K562 (cell line): ENCODE measurements around the gene YTHDC2. TPM values are rescaled to one million over a fixed set of nuclear protein-coding genes. Genes with fewer than 3 reads are reported as not detected.

Experiments used
- ATAC-seq: fragments of 200-7000 bp; cut with Tn5 transposase; 3 replicates; pipeline ENCODE4 v1.9.1; 2020; ENCODE audit warnings: moderate library complexity
- BruUV-seq: library from RNA; stranded (reverse); fragments of 400-500 nt; replicated peaks from 2 replicates; lab custom pipeline; 2021; lab: Mats Ljungman, UMichigan
- CTCF ChIA-PET: fragments of 300-600 bp; formaldehyde crosslinking; extraction: SDS; loops from one replicate; lab custom pipeline; 2021; ENCODE audit warnings: low intra/inter-chr PET ratio; lab: Yijun Ruan, JAX
- POLR2A ChIA-PET: fragments of 300-600, 350-650 bp; sonication (Branson Sonifier 250); formaldehyde crosslinking; extraction: SDS; loops from one replicate; lab custom pipeline; 2021; ENCODE audit warnings: antibody characterized with exemption, inconsistent platforms; lab: Yijun Ruan, JAX
- DNase-seq, 4 experiments: peaks; one replicate each; pipeline versions ENCODE4 v3.0.0 to v3.0.0-alpha.2; 2011 to 2018; ENCODE audit warnings: low spot score in 3 of 4, mixed read lengths in 3 of 4; ENCODE audit errors: extremely low read depth in 1 of 4
- FAIRE-seq: peaks from 2 replicates; lab custom pipeline; 2011; peaks lifted over from hg19 to GRCh38; lab: Jason Lieb, UNC
- H2AFZ ChIP-seq: 2 replicates; pipeline ENCODE4 v1.6.0; 2011; ENCODE audit warnings: low read depth, low read length, control low read depth, inconsistent platforms
- H3K27ac ChIP-seq: fragments of 200-600 bp; 3 replicates; pipeline ENCODE4 v1.8.0; 2011; ENCODE audit warnings: low read depth, mild to moderate bottlenecking, control low read depth, inconsistent platforms, low read length, moderate library complexity, mixed read lengths; ENCODE audit errors: extremely low read depth
- H3K27me3 ChIP-seq, 2 experiments: fragments of 300-600 bp in 1 of 2; 2 replicates in 1 of 2; 3 replicates in 1 of 2; pipeline versions ENCODE4 v1.6.0 to v1.8.0; 2011; ENCODE audit warnings: inconsistent platforms in 2 of 2, low read length in 2 of 2, mild to moderate bottlenecking in 1 of 2, mixed read lengths in 1 of 2, moderate library complexity in 1 of 2; ENCODE audit not compliant: control insufficient read depth in 2 of 2, insufficient read depth in 2 of 2
- H3K36me3 ChIP-seq: fragments of 300-600 bp; 3 replicates; pipeline ENCODE4 v1.8.0; 2011; ENCODE audit warnings: mild to moderate bottlenecking, low read length, inconsistent platforms; ENCODE audit not compliant: control insufficient read depth, insufficient read depth
- H3K4me1 ChIP-seq, 2 experiments: fragments of 200-600 bp in 1 of 2; replicated peaks in 1 of 2; 2 replicates in 1 of 2; 3 replicates in 1 of 2; pipeline versions ENCODE4 v1.5.1 to v1.8.0; 2011; ENCODE audit warnings: inconsistent platforms in 2 of 2, low read length in 2 of 2, mild to moderate bottlenecking in 1 of 2, mixed read lengths in 1 of 2, moderate library complexity in 1 of 2; ENCODE audit not compliant: control insufficient read depth in 2 of 2, insufficient read depth in 2 of 2
- H3K4me2 ChIP-seq: 2 replicates; pipeline ENCODE4 v1.6.1; 2011; ENCODE audit warnings: low read length, control low read depth, inconsistent platforms, mixed read lengths; ENCODE audit not compliant: insufficient read depth
- H3K4me3 ChIP-seq: fragments of 200-600 bp; sonication (generic), shearing (Covaris generic); 2 replicates; pipeline ENCODE4 v1.5.1; 2016; ENCODE audit warnings: control low read depth, inconsistent platforms
- H3K79me2 ChIP-seq: fragments of 200-600 bp; 3 replicates; pipeline ENCODE4 v1.8.0; 2011; ENCODE audit warnings: low read length, inconsistent platforms; ENCODE audit not compliant: control insufficient read depth, insufficient read depth
- H3K9ac ChIP-seq, 2 experiments: 2 replicates each; pipeline versions ENCODE4 v1.6.0 to v1.6.1; 2011; ENCODE audit warnings: low read depth in 2 of 2, low read length in 2 of 2, control low read depth in 1 of 2, inconsistent platforms in 1 of 2, mild to moderate bottlenecking in 1 of 2, mixed read lengths in 1 of 2; ENCODE audit not compliant: insufficient read depth in 1 of 2
- H3K9me1 ChIP-seq: one replicate; pipeline ENCODE4 v1.6.0; 2011; ENCODE audit warnings: inconsistent platforms, mild to moderate bottlenecking, low read length, moderate library complexity; ENCODE audit not compliant: control insufficient read depth, insufficient read depth
- H3K9me3 ChIP-seq: replicated peaks from 2 replicates; pipeline ENCODE4 v1.5.1; 2011; ENCODE audit warnings: low read depth, low read length, inconsistent platforms; ENCODE audit not compliant: control insufficient read depth, insufficient read depth
- H4K20me1 ChIP-seq: replicated peaks from 2 replicates; pipeline ENCODE4 v1.6.1; 2011; ENCODE audit warnings: low read length, inconsistent platforms, mixed read lengths; ENCODE audit not compliant: control insufficient read depth, insufficient read depth
- JUND ChIP-seq, 2 experiments: IDR thresholded peaks; 2 replicates in 1 of 2; 3 replicates in 1 of 2; pipeline ENCODE4 v1.6.1; 2011; ENCODE audit warnings: borderline replicate concordance in 2 of 2, low read depth in 2 of 2, low read length in 2 of 2, improper control_type of control experiment in 1 of 2, missing biosample characterization in 1 of 2, missing genetic modification characterization in 1 of 2, missing genetic modification reagents in 1 of 2
- KAT2B ChIP-seq: IDR thresholded peaks from one replicate; pipeline ENCODE4 v1.6.1; 2012; ENCODE audit warnings: low read depth, mild to moderate bottlenecking, control low read depth, inconsistent platforms, low read length, moderate library complexity
- PHTF2 ChIP-seq: fragments of 250-450 bp; sonication (Bioruptor Pico); IDR thresholded peaks from 2 replicates; pipeline ENCODE4 v1.5.0; 2021; ENCODE audit warnings: mild to moderate bottlenecking
- RBM25 ChIP-seq: fragments of 200-400 bp; formaldehyde crosslinking; IDR thresholded peaks from 2 replicates; pipeline ENCODE4 v1.6.1; 2018; ENCODE audit warnings: low read length, low read depth, moderate library complexity; ENCODE audit not compliant: severe bottlenecking
- SP2 ChIP-seq: IDR thresholded peaks from 2 replicates; pipeline ENCODE4 v1.6.1; 2011; ENCODE audit warnings: mild to moderate bottlenecking, low read depth, low read length, moderate library complexity; ENCODE audit not compliant: poor library complexity, severe bottlenecking; ENCODE audit errors: extremely low read depth
- SREBF1 ChIP-seq: fragments of 150-350 bp; IDR thresholded peaks from 2 replicates; pipeline ENCODE4 v1.6.1; 2014; ENCODE audit warnings: antibody characterized with exemption, low read depth, low read length, borderline replicate concordance
- TAL1 ChIP-seq: fragments of 450-650 bp; IDR thresholded peaks from 2 replicates; pipeline ENCODE4 v1.6.1; 2016; ENCODE audit warnings: mild to moderate bottlenecking
- TGIF2 ChIP-seq: sonication (generic); formaldehyde crosslinking; IDR thresholded peaks from 2 replicates; pipeline ENCODE4 v1.8.1; 2022; ENCODE audit warnings: mild to moderate bottlenecking, missing genetic modification reagents, moderate library complexity
- WHSC1 ChIP-seq: IDR thresholded peaks from one replicate; pipeline ENCODE4 v1.6.1; 2012; ENCODE audit warnings: low read length, control low read depth, inconsistent platforms
- XRCC5 ChIP-seq: fragments of 200-400 bp; formaldehyde crosslinking; IDR thresholded peaks from 2 replicates; pipeline ENCODE4 v1.6.1; 2017; ENCODE audit warnings: low read depth, mild to moderate bottlenecking, low read length
- YBX1 ChIP-seq: fragments of 450-650 bp; IDR thresholded peaks from 2 replicates; pipeline ENCODE4 v1.7.1; 2016; ENCODE audit warnings: mild to moderate bottlenecking
- WGBS: fragments of 100-300 bp; shearing (Covaris generic); methylation state at CpG from one replicate; pipeline ENCODE4 v1.1.6; 2016; ENCODE audit warnings: low coverage, mixed read lengths; ENCODE audit not compliant: insufficient coverage; ENCODE audit errors: missing lambda C conversion rate; 5-methylcytosine and 5-hydroxymethylcytosine counted together
- in situ Hi-C: fragments of 300-500 bp; cut with MboI; formaldehyde crosslinking; loops from 4 replicates; pipeline ENCODE4 v1.15.0; 2018; ENCODE audit warnings: inconsistent platforms, mixed read lengths
- intact Hi-C: fragments of 100-400 bp; cut with micrococcal nuclease; formaldehyde crosslinking; loops from 2 replicates; pipeline ENCODE4 v1.14.2; 2022
- polyA plus RNA-seq, 8 experiments: library from polyadenylated mRNA; depleted of rRNA in 4 of 8; stranded (reverse) in 5 of 8; unstranded in 3 of 8; fragments of >200 nt; fragmentation: Nextera tagmentation in 2 of 8; fragmentation: Illumina TruSeq in 1 of 8; extraction: Ambion mirVana in 2 of 8; extraction: Trizol in 1 of 8; gene quantifications; 2 replicates each; pipeline versions ENCODE4 v1.2.1 to v1.2.3, GENCODE V29; 2011 to 2014; ENCODE audit warnings: inconsistent platforms in 1 of 8, missing spikeins in 1 of 8
- total RNA-seq, 7 experiments: library from RNA; depleted of rRNA in 6 of 7; stranded (reverse); fragments of >200 nt in 6 of 7; fragmentation: Illumina TruSeq in 2 of 7; extraction: Trizol in 2 of 7; gene quantifications; 2 replicates each; pipeline versions ENCODE4 v1.2.1 to v1.2.3, GENCODE V29; 2011 to 2021; ENCODE audit warnings: low replicate concordance in 1 of 7
- TF ChIP-seq, protein P1 (sequence below): fragments of 250-450 bp; sonication (Bioruptor Pico); IDR thresholded peaks from 2 replicates; pipeline ENCODE4 v1.8.0; 2022; ENCODE audit warnings: moderate library complexity, mild to moderate bottlenecking, inconsistent platforms
- TF ChIP-seq, protein P2 (sequence below): fragments of 450-650 bp; conservative IDR thresholded peaks from 2 replicates; pipeline ENCODE4 v1.6.1; 2016; ENCODE audit warnings: missing genetic modification characterization, low read depth, mild to moderate bottlenecking, control low read depth, missing compliant biosample characterization
- TF ChIP-seq, protein P3 (sequence below): fragments of 450-650 bp; formaldehyde crosslinking; IDR thresholded peaks from 2 replicates; pipeline ENCODE4 v1.4.0; 2020; ENCODE audit warnings: mild to moderate bottlenecking, moderate library complexity

The YTHDC2 gene
- total and polyA plus RNA-seq, 9 of the 15 experiments (the other 6 are each of a cell fraction or from before 2014, with no cell fraction given): 2.7 to 21.6 (median 15.9) TPM

DNA sequence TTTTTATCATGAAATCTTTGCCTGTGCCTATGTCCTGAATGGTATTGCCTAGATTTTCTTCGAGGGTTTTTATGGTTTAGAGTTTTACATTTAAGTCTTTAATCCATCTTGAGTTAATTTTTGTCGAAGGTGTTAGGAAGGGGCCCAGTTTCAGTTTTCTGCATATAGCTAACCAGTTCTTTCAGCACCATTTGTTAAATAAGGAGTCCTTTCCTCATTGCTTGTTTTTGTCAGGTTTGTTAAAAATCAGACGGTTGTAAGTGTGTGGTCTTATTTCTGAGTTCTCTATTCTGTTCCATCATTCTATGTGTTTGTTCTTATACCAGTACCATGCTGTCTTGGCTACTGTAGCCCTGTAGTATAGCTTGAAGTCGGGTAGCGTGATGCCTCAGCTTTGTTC is 55.9 kb downstream of the YTHDC2 start:
- Histone ChIP-seq H3K9ac (no peak overlapping the region), H2AFZ (no peak overlapping the region), H4K20me1 (no peaks in the 10 kb centered on the region), H3K27me3 (no peaks in the 10 kb centered on the region), H3K4me1 (no peaks in the 10 kb centered on the region; a peak in 1 of 5 replicates), H3K4me3 (no peak overlapping the region), H3K36me3 (peaks cover 45% of the 10 kb centered on the region), H3K9me3 (no peaks in the 10 kb centered on the region), H3K9me1 (no peaks in the 10 kb centered on the region), H3K27ac (no peak overlapping the region), H3K79me2 (no peaks in the 10 kb centered on the region), H3K4me2 (no peak overlapping the region)
- ATAC-seq (no peak), FAIRE-seq (no peak), DNase-seq (no peak)
- in situ Hi-C loops: no loop called here
- POLR2A ChIA-PET: interaction anchor here (0.6 kb wide), 1 partner anchor 661 kb away, joined by 3 read pairs; no protein-coding TSS in a partner anchor
- intact Hi-C loops: no loop called here
- CTCF ChIA-PET: no interaction called here
- WGBS: 89% methylated on average over 5 of the region's 5 CpGs
- TF ChIP-seq WHSC1 (no peak), RBM25 (no peak), SP2 (no peak), JUND (IDR thresholded peaks at IDR 0.05; ENCODE audit: borderline replicate concordance, low read depth, low read length) (no peak), JUND (tag; IDR thresholded peaks at IDR 0.05; ENCODE audit: borderline replicate concordance, low read depth, low read length) (no peak), YBX1 (no peak), KAT2B (no peak), TGIF2 (no peak), SREBF1 (no peak), TAL1 (no peak), PHTF2 (CRISPR knock-in tag) (no peak), XRCC5 (no peak)
- TF ChIP-seq, protein P1, sequence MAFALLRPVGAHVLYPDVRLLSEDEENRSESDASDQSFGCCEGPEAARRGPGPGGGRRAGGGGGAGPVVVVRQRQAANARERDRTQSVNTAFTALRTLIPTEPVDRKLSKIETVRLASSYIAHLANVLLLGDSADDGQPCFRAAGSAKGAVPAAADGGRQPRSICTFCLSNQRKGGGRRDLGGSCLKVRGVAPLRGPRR: no peak
- TF ChIP-seq, protein P2, sequence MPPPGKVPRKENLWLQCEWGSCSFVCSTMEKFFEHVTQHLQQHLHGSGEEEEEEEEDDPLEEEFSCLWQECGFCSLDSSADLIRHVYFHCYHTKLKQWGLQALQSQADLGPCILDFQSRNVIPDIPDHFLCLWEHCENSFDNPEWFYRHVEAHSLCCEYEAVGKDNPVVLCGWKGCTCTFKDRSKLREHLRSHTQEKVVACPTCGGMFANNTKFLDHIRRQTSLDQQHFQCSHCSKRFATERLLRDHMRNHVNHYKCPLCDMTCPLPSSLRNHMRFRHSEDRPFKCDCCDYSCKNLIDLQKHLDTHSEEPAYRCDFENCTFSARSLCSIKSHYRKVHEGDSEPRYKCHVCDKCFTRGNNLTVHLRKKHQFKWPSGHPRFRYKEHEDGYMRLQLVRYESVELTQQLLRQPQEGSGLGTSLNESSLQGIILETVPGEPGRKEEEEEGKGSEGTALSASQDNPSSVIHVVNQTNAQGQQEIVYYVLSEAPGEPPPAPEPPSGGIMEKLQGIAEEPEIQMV: no peak
- TF ChIP-seq, protein P3, sequence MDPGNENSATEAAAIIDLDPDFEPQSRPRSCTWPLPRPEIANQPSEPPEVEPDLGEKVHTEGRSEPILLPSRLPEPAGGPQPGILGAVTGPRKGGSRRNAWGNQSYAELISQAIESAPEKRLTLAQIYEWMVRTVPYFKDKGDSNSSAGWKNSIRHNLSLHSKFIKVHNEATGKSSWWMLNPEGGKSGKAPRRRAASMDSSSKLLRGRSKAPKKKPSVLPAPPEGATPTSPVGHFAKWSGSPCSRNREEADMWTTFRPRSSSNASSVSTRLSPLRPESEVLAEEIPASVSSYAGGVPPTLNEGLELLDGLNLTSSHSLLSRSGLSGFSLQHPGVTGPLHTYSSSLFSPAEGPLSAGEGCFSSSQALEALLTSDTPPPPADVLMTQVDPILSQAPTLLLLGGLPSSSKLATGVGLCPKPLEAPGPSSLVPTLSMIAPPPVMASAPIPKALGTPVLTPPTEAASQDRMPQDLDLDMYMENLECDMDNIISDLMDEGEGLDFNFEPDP (CRISPR knock-in tag): no peak
- BruUV-seq: no TSS peak
